HL-60 (cell line): ENCODE measurements around the gene CACNA2D1.

ENCODE experiments used
- DNase-seq, 2 experiments: peaks; one replicate each; pipeline ENCODE4 v3.0.0-alpha.2; 2010 to 2020; ENCODE audit warnings: low read depth in 1 of 2, low spot score in 1 of 2
- H3K27ac ChIP-seq: fragments of 250-450 bp; sonication (Bioruptor Pico); replicated peaks from 2 replicates; pipeline ENCODE4 v1.5.1; 2020; ENCODE audit warnings: mild to moderate bottlenecking, moderate library complexity
- H3K27me3 ChIP-seq: fragments of 250-450 bp; sonication (Bioruptor Pico); 2 replicates; pipeline ENCODE4 v1.5.1; 2021; ENCODE audit warnings: mild to moderate bottlenecking, moderate library complexity; ENCODE audit not compliant: insufficient read depth, poor library complexity, severe bottlenecking
- H3K4me3 ChIP-seq: replicated peaks from 2 replicates; pipeline ENCODE4 v1.5.1; 2011; ENCODE audit warnings: mild to moderate bottlenecking, control low read depth, low read length; ENCODE audit not compliant: insufficient read depth
- GABPA ChIP-seq: IDR thresholded peaks from 2 replicates; pipeline ENCODE4 v1.6.1; 2012; ENCODE audit warnings: low read depth
- POLR2AphosphoS5 ChIP-seq: IDR thresholded peaks from 2 replicates; pipeline ENCODE4 v1.6.1; 2012; ENCODE audit warnings: low read depth
- SPI1 ChIP-seq: IDR thresholded peaks from 2 replicates; pipeline ENCODE4 v1.6.1; 2012; ENCODE audit warnings: low read depth, mild to moderate bottlenecking, borderline replicate concordance
- TF ChIP-seq, protein P1 (sequence below): IDR thresholded peaks from one replicate; pipeline ENCODE4 v1.5.1; 2011; ENCODE audit warnings: low read length, control low read depth, inconsistent platforms; ENCODE audit not compliant: insufficient read depth
- TF ChIP-seq, protein P2 (sequence below): IDR thresholded peaks from 2 replicates; pipeline ENCODE4 v1.6.1; 2012; ENCODE audit warnings: low read depth; ENCODE audit not compliant: insufficient replicate concordance

Gene CACNA2D1

GRCh38 chr7:82293467-82293866, 150.1 kb downstream of the CACNA2D1 start:
- TF ChIP-seq, protein P1, sequence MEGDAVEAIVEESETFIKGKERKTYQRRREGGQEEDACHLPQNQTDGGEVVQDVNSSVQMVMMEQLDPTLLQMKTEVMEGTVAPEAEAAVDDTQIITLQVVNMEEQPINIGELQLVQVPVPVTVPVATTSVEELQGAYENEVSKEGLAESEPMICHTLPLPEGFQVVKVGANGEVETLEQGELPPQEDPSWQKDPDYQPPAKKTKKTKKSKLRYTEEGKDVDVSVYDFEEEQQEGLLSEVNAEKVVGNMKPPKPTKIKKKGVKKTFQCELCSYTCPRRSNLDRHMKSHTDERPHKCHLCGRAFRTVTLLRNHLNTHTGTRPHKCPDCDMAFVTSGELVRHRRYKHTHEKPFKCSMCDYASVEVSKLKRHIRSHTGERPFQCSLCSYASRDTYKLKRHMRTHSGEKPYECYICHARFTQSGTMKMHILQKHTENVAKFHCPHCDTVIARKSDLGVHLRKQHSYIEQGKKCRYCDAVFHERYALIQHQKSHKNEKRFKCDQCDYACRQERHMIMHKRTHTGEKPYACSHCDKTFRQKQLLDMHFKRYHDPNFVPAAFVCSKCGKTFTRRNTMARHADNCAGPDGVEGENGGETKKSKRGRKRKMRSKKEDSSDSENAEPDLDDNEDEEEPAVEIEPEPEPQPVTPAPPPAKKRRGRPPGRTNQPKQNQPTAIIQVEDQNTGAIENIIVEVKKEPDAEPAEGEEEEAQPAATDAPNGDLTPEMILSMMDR: no peak
- TF ChIP-seq, protein P2, sequence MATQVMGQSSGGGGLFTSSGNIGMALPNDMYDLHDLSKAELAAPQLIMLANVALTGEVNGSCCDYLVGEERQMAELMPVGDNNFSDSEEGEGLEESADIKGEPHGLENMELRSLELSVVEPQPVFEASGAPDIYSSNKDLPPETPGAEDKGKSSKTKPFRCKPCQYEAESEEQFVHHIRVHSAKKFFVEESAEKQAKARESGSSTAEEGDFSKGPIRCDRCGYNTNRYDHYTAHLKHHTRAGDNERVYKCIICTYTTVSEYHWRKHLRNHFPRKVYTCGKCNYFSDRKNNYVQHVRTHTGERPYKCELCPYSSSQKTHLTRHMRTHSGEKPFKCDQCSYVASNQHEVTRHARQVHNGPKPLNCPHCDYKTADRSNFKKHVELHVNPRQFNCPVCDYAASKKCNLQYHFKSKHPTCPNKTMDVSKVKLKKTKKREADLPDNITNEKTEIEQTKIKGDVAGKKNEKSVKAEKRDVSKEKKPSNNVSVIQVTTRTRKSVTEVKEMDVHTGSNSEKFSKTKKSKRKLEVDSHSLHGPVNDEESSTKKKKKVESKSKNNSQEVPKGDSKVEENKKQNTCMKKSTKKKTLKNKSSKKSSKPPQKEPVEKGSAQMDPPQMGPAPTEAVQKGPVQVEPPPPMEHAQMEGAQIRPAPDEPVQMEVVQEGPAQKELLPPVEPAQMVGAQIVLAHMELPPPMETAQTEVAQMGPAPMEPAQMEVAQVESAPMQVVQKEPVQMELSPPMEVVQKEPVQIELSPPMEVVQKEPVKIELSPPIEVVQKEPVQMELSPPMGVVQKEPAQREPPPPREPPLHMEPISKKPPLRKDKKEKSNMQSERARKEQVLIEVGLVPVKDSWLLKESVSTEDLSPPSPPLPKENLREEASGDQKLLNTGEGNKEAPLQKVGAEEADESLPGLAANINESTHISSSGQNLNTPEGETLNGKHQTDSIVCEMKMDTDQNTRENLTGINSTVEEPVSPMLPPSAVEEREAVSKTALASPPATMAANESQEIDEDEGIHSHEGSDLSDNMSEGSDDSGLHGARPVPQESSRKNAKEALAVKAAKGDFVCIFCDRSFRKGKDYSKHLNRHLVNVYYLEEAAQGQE: no peak
- TF ChIP-seq POLR2AphosphoS5: no peak
- TF ChIP-seq GABPA: no peak
- no peak for TF ChIP-seq SPI1

GRCh38 chr7:82291931-82292330, 151.6 kb downstream of the CACNA2D1 start:
- Histone ChIP-seq H3K4me3 (no peak overlapping the region), H3K27me3 (no peaks in the 10 kb centered on the region), H3K27ac (no peak overlapping the region)
- TF ChIP-seq SPI1: peak; percentile 22; the same call in 1 of the 2 replicates
- TF ChIP-seq GABPA: no peak
- TF ChIP-seq, protein P2: no peak
- TF ChIP-seq, protein P1: no peak
- no peak for DNase-seq

More at GRCh38 chr7:82293467-82293866, 150.1 kb downstream of the CACNA2D1 start:
- DNase-seq: no peak
- Histone ChIP-seq H3K27ac (no peak overlapping the region), H3K4me3 (no peak overlapping the region), H3K27me3 (no peaks in the 10 kb centered on the region)

DNA sequence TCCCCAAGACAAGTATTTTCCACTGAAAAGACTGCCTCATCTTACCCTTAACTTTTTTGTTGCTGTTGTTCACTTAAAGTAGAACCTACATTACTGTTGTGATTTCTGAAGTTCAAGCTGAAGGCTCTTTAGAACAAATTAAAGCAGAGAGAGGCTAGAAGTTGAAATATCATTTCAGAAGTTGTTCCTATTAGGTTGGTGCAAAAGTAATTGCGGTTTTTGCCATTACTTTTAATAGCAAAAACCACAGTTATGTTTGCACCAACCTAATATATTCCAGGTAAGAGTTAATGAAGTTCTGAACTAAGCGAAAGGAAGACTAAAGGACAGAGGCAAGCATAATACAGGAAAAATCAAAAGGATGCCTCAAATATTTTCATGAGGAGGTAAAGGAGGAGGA, 153.7 kb downstream of the CACNA2D1 start:
- H3K27ac ChIP-seq: no peak overlapping the region
- TF ChIP-seq, protein P1: no peak
- TF ChIP-seq GABPA (no peak), POLR2AphosphoS5 (no peak), SPI1 (no peak)
- TF ChIP-seq, protein P2: no peak
- no peak for DNase-seq
- no peaks in the 10 kb centered on the region for H3K27me3 ChIP-seq
- H3K4me3 ChIP-seq: no peak overlapping the region
